Panc1 (cell line): ENCODE measurements around the gene NKX1-2. TPM values are rescaled to one million over a fixed set of nuclear protein-coding genes. Genes with fewer than 3 reads are reported as not detected.

Experiments used
- ATAC-seq: fragments of 200-7000 bp; cut with Tn5 transposase; 2 replicates; pipeline ENCODE4 v1.9.1; 2020; ENCODE audit warnings: mild to moderate bottlenecking, moderate library complexity
- BruUV-seq: library from RNA; stranded (reverse); fragments of 400-500 nt; replicated peaks from 2 replicates; lab custom pipeline; 2021; lab: Mats Ljungman, UMichigan
- CTCF ChIA-PET: fragments of 300-600 bp; sonication (Branson Sonifier 250); formaldehyde crosslinking; loops from one replicate; lab custom pipeline; 2022; ENCODE audit warnings: antibody characterized with exemption; lab: Charles Lee
- POLR2A ChIA-PET: fragments of 300-600 bp; sonication (Branson Sonifier 250); formaldehyde crosslinking; loops from one replicate; lab custom pipeline; 2022; ENCODE audit warnings: antibody characterized with exemption; lab: Charles Lee
- DNase-seq: peaks from one replicate; pipeline ENCODE4 v3.0.0-alpha.2; 2010; ENCODE audit warnings: low read depth, low spot score
- H3K27ac ChIP-seq: 2 replicates; pipeline ENCODE4 v1.5.1; 2011; ENCODE audit warnings: mild to moderate bottlenecking, low read length, inconsistent platforms
- H3K27me3 ChIP-seq: fragments of 200-500 bp; sonication (Bioruptor generic); 2 replicates; pipeline ENCODE4 v1.6.0; 2014; ENCODE audit warnings: low read length, inconsistent platforms; ENCODE audit not compliant: control insufficient read depth, insufficient read depth
- H3K36me3 ChIP-seq: fragments of 200-500 bp; sonication (Bioruptor generic); 2 replicates; pipeline ENCODE4 v1.5.1; 2014; ENCODE audit warnings: inconsistent platforms, mild to moderate bottlenecking, low read length, moderate library complexity; ENCODE audit not compliant: control insufficient read depth, insufficient read depth
- H3K4me1 ChIP-seq: 2 replicates; pipeline ENCODE4 v1.5.1; 2011; ENCODE audit warnings: inconsistent platforms, mild to moderate bottlenecking, low read length, moderate library complexity; ENCODE audit not compliant: control insufficient read depth, insufficient read depth
- H3K4me3 ChIP-seq, 2 experiments: 2 replicates each; pipeline ENCODE4 v1.5.1; 2011 to 2012; ENCODE audit warnings: low read depth in 2 of 2, low read length in 2 of 2, mild to moderate bottlenecking in 2 of 2, inconsistent platforms in 1 of 2, moderate library complexity in 1 of 2
- H3K9me3 ChIP-seq: fragments of 200-500 bp; sonication (Bioruptor generic); 2 replicates; pipeline ENCODE4 v1.5.1; 2014; ENCODE audit warnings: low read depth, mild to moderate bottlenecking, inconsistent platforms, low read length, moderate library complexity; ENCODE audit not compliant: control insufficient read depth, insufficient read depth
- POLR2AphosphoS5 ChIP-seq: IDR thresholded peaks from 2 replicates; pipeline ENCODE4 v1.6.1; 2012; ENCODE audit warnings: mild to moderate bottlenecking, low read depth, low read length, moderate library complexity
- SIN3A ChIP-seq: IDR thresholded peaks from 2 replicates; pipeline ENCODE4 v1.6.1; 2012; ENCODE audit warnings: low read depth, mild to moderate bottlenecking, low read length, moderate library complexity, borderline replicate concordance; ENCODE audit not compliant: insufficient read depth
- TCF7L2 ChIP-seq: IDR thresholded peaks from 2 replicates; pipeline ENCODE4 v1.6.1; 2011; ENCODE audit warnings: mild to moderate bottlenecking, low read depth, low read length, inconsistent platforms
- in situ Hi-C: cut with HindIII; loops from 2 replicates; pipeline ENCODE4 v1.10.0; 2016; ENCODE audit warnings: low sequenced_read_pairs, low pct_unique_long_range_greater_than_20kb
- intact Hi-C: fragments of 100-400 bp; cut with micrococcal nuclease; formaldehyde crosslinking; loops from one replicate; pipeline ENCODE4 v1.10.0; 2022; ENCODE audit not compliant: unreplicated experiment
- total RNA-seq: library from RNA; stranded (reverse); gene quantifications from one replicate; pipeline ENCODE4 v1.2.1, GENCODE V29; 2021; ENCODE audit not compliant: unreplicated experiment
- TF ChIP-seq, protein P1 (sequence below): fragments of 450-650 bp; IDR thresholded peaks from 2 replicates; pipeline ENCODE4 v1.5.1; 2017; ENCODE audit warnings: mild to moderate bottlenecking
- TF ChIP-seq, protein P2 (sequence below), 2 experiments: IDR thresholded peaks; 2 replicates each; pipeline ENCODE4 v1.6.1; 2011 to 2012; ENCODE audit warnings: low read depth in 2 of 2, control low read depth in 1 of 2, low read length in 1 of 2, mild to moderate bottlenecking in 1 of 2, moderate library complexity in 1 of 2; ENCODE audit not compliant: insufficient read depth in 1 of 2

Gene NKX1-2
- total RNA-seq, 1 experiment from 2014 or later: 0.15 TPM

DNA sequence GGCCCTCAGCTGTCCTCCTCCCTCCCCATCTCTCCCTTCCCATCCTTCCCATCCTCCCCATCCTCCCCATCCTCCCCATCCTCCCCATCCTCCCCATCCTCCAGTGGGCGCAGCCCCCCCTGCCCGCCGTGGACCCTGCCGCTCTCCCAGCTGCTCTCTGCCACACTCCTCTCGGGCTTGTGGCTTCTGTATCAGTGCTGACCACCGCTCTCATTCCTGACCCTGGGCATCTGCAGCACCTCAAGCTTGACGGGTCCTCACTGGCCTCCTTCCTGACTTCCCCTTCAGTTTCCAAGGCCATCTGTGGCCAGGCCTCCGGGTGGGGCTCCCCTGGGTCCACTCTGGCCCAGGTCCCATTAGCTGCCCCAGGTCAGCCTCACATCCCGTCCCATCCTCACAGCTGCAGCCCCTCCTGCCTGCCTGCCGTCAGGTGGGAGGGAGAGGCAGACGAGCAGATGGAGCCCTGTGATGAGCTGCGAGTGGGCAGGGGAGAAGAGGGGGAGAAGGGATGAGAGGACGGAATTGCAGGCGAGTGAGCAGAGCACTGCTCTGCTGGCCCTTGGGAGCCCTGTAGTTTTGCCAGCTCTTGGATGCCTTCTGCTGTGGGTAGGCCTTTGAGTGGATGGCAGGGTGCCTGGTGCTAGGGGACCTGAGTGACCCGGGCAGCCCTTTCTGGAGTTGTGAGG is 47.5 kb upstream of the NKX1-2 start:
- TF ChIP-seq SIN3A: no peak
- no peak for TF ChIP-seq POLR2AphosphoS5
- TF ChIP-seq, protein P1, sequence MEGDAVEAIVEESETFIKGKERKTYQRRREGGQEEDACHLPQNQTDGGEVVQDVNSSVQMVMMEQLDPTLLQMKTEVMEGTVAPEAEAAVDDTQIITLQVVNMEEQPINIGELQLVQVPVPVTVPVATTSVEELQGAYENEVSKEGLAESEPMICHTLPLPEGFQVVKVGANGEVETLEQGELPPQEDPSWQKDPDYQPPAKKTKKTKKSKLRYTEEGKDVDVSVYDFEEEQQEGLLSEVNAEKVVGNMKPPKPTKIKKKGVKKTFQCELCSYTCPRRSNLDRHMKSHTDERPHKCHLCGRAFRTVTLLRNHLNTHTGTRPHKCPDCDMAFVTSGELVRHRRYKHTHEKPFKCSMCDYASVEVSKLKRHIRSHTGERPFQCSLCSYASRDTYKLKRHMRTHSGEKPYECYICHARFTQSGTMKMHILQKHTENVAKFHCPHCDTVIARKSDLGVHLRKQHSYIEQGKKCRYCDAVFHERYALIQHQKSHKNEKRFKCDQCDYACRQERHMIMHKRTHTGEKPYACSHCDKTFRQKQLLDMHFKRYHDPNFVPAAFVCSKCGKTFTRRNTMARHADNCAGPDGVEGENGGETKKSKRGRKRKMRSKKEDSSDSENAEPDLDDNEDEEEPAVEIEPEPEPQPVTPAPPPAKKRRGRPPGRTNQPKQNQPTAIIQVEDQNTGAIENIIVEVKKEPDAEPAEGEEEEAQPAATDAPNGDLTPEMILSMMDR: no peak
- TF ChIP-seq, protein P2, sequence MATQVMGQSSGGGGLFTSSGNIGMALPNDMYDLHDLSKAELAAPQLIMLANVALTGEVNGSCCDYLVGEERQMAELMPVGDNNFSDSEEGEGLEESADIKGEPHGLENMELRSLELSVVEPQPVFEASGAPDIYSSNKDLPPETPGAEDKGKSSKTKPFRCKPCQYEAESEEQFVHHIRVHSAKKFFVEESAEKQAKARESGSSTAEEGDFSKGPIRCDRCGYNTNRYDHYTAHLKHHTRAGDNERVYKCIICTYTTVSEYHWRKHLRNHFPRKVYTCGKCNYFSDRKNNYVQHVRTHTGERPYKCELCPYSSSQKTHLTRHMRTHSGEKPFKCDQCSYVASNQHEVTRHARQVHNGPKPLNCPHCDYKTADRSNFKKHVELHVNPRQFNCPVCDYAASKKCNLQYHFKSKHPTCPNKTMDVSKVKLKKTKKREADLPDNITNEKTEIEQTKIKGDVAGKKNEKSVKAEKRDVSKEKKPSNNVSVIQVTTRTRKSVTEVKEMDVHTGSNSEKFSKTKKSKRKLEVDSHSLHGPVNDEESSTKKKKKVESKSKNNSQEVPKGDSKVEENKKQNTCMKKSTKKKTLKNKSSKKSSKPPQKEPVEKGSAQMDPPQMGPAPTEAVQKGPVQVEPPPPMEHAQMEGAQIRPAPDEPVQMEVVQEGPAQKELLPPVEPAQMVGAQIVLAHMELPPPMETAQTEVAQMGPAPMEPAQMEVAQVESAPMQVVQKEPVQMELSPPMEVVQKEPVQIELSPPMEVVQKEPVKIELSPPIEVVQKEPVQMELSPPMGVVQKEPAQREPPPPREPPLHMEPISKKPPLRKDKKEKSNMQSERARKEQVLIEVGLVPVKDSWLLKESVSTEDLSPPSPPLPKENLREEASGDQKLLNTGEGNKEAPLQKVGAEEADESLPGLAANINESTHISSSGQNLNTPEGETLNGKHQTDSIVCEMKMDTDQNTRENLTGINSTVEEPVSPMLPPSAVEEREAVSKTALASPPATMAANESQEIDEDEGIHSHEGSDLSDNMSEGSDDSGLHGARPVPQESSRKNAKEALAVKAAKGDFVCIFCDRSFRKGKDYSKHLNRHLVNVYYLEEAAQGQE (IDR thresholded peaks at IDR 0.05; ENCODE audit: insufficient read depth in 1 of 2, low read depth in 2 of 2, low read length in 1 of 2): no peak
- TF ChIP-seq TCF7L2: no peak
- ChIA-PET POLR2A (no interaction called here), CTCF (no interaction called here)
- 0 out of 2 replicates have a peak, but pooled peaks cover 3% of the 10 kb centered on the region for H3K9me3 ChIP-seq
- no peaks in the 10 kb centered on the region for H3K4me1 ChIP-seq
- no peak overlapping the region for H3K27ac ChIP-seq
- no peaks in the 10 kb centered on the region for H3K36me3 ChIP-seq
- no peaks in the 10 kb centered on the region for H3K27me3 ChIP-seq
- DNase-seq: no peak
- H3K4me3 ChIP-seq: no peak overlapping the region
- BruUV-seq: no TSS peak
- ATAC-seq: no peak
- in situ Hi-C loops (no loop called here), intact Hi-C loops (no loop called here)

DNA sequence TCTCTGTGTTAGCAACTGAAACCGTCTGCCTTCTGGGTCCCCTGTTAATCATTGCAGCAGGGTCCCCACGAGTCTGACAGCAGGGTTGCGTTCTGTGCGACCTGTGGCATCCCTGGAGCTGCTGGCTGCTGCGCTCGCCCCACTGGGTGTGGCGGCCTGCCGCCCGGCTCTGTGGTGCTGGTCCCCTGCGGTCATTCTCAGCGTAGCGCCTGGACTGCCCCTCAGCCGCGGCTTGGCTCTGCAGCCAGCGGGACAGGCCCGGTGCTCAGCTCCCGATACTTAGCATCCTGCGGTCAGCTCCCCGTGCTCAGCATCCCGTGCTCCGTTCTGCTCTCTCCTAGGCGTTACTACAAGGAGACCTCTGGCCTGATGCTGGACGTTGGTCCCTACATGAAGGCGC is 46.8 kb upstream of the NKX1-2 start:
- ChIA-PET CTCF (no interaction called here), POLR2A (no interaction called here)
- Histone ChIP-seq H3K36me3 (no peaks in the 10 kb centered on the region), H3K9me3 (0 out of 2 replicates have a peak, but pooled peaks cover 3% of the 10 kb centered on the region), H3K4me3 (no peak overlapping the region), H3K27ac (no peak overlapping the region), H3K4me1 (no peaks in the 10 kb centered on the region), H3K27me3 (no peaks in the 10 kb centered on the region)
- ATAC-seq (no peak), DNase-seq (no peak)
- BruUV-seq: no TSS peak
- in situ Hi-C loops: no loop called here
- TF ChIP-seq POLR2AphosphoS5: no peak
- TF ChIP-seq TCF7L2: no peak
- TF ChIP-seq, protein P1: no peak
- TF ChIP-seq, protein P2 (IDR thresholded peaks at IDR 0.05; ENCODE audit: insufficient read depth in 1 of 2, low read depth in 2 of 2, low read length in 1 of 2): no peak
- TF ChIP-seq SIN3A: no peak
- intact Hi-C loops: no loop called here
